ENCODE data around the gene STUB1.
A peak's percentile ranks its signal among the peaks of the same experiment; 100 is the strongest.

STUB1 gene

DNA sequence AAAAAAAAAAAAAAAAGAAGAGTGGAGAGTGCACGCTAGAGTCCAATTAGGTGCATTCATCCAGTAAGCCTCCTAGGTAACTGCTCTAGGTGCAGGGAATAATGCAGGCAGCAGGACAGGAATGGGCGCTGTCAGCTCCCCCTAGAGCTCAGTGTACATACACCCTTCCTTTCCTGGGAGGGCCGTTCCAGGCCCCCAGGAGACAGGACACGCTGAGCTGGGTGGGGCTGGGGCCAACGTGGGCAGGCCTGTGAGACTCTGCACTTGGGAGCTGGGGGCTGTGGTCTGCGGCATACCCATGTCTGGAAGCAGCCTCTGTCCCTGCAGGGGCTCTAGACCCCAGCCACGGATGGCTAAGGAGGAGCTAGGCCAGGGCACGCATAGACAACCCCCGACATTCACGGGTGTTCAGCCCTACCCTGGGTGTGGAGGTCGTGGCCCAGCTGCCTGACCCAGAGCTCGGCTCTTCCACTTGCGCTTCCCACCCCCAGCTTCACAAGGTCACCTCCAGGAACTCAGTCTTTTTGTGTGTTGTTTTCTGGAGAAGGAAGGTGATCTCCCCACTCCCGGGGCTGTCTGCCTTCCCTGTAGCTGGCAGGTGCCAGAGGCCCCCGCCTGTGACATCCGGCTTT lies 39.7 kb downstream of the STUB1 start:
- TF ChIP-seq, protein P1, sequence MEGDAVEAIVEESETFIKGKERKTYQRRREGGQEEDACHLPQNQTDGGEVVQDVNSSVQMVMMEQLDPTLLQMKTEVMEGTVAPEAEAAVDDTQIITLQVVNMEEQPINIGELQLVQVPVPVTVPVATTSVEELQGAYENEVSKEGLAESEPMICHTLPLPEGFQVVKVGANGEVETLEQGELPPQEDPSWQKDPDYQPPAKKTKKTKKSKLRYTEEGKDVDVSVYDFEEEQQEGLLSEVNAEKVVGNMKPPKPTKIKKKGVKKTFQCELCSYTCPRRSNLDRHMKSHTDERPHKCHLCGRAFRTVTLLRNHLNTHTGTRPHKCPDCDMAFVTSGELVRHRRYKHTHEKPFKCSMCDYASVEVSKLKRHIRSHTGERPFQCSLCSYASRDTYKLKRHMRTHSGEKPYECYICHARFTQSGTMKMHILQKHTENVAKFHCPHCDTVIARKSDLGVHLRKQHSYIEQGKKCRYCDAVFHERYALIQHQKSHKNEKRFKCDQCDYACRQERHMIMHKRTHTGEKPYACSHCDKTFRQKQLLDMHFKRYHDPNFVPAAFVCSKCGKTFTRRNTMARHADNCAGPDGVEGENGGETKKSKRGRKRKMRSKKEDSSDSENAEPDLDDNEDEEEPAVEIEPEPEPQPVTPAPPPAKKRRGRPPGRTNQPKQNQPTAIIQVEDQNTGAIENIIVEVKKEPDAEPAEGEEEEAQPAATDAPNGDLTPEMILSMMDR (IDR thresholded peaks at IDR 0.05; ENCODE audit: extremely low read depth, insufficient read depth, missing control alignments), result peak; percentile 28
- no peak for DNase-seq (ENCODE audit: low spot score)
- in situ Hi-C loops (cut with MboI; ENCODE audit: low pct_unique_long_range_greater_than_20kb, low sequenced_read_pairs, unreplicated experiment), result no loop called here

DNA sequence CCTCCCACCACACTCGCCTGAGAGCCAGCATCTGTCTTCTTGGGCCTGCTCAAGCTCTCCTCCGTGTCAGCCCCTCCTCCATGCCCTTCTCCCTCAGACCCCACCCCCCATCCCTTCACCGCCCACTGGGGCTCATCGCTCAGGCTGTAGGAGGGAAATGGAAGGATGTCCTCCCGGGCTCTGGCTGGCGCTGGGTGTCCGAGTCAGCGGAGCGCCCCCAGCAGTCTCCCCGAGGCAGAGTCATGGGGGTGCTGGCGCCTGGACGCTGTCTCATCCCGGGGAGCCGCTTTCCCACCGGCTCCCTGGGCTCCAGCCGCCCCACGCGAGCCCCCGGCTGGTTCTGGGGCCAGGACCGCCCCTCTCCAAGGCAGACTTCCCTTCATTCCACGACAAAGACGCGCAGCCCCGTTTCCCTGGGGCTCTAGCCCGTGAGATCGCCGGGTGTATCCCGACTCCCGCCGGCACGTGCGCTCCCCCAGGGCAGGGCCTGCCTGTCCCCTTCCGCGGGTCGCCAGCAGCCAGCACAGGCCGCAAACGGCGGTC lies 40.3 kb downstream of the STUB1 start:
- in situ Hi-C loops (cut with MboI; ENCODE audit: low pct_unique_long_range_greater_than_20kb, low sequenced_read_pairs, unreplicated experiment), result no loop called here
- TF ChIP-seq, protein P1 (IDR thresholded peaks at IDR 0.05; ENCODE audit: extremely low read depth, insufficient read depth, missing control alignments), result peak; percentile 43
- DNase-seq (ENCODE audit: low spot score), result peak; percentile 82

DNA sequence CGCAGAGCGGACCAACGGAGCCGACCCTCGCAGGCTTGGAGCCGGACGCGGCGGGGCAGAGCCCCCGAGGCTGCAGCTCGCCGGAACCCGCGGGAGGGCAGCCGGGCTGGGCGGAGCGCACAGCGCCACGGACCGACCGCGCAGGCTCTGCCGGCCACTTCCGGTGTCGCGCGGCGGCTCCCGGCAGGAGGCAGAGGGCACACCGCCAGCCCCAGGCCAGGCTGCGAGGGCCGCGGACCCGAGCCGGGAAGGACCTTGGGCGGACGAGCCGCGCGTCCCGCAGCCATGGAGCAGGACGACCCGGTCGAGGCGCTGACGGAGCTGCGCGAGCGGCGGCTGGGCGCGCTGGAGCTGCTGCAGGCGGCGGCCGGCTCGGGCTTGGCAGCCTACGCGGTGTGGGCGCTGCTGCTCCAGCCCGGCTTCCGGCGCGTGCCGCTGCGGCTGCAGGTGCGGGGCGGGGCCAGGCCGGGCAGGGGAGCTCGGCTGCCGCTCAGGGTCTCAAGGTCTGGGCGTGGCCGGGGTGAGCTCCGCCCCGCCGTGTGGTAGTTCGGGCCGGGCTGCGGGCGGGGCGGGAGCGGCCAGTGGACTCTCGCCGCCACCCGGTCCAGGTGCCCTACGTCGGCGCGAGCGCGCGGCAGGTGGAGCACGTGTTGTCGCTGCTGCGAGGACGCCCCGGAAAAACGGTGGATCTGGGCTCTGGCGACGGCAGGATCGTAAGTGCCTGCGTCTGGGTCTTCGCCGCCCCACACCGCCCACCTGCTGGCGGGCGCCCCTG lies 41.0 kb downstream of the STUB1 start, which contains the start of gene ANTKMT:
ANTKMT (plus strand) TSS at position 157 of the 775 bp plus-strand sequence; CDS start at position 286, 129 bp downstream.
- TF ChIP-seq, protein P1 (IDR thresholded peaks at IDR 0.05; ENCODE audit: extremely low read depth, insufficient read depth, missing control alignments), result peak; percentile 4
- DNase-seq (ENCODE audit: low spot score), result peak; percentile 98
- in situ Hi-C loops (cut with MboI; ENCODE audit: low pct_unique_long_range_greater_than_20kb, low sequenced_read_pairs, unreplicated experiment), result no loop called here

DNA sequence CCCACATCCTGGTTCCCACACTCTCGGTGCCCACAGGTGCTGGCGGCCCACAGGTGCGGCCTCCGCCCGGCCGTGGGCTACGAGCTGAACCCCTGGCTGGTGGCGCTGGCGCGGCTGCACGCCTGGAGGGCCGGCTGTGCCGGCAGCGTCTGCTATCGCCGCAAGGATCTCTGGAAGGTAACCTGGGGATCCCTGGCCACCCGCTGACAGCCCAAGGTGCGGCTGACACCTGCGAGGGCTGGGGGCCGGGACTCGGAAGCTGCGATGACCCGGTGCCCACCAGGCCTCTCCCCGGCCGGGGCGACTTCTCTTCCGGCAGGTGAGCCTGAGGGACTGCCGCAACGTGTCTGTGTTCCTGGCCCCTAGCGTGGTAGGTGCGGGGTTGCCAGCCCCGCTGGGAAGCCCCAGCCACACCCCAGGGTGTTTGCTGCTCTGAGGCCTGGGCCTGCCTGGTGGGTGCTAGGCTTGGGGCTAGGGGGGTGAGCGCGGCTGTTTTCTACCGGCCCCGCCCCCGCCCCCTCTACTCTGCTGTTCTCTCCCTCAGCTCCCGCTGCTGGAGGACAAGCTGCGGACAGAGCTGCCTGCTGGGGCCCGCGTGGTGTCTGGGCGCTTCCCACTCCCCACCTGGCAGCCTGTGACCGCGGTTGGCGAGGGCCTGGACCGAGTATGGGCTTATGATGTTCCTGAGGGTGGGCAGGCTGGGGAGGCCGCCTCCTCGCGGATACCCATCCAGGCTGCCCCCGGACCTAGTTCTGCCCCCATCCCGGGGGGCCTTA lies 41.7 kb downstream of the STUB1 start:
- no peak for DNase-seq (ENCODE audit: low spot score)
- TF ChIP-seq, protein P1 (IDR thresholded peaks at IDR 0.05; ENCODE audit: extremely low read depth, insufficient read depth, missing control alignments), result no peak
- in situ Hi-C loops (cut with MboI; ENCODE audit: low pct_unique_long_range_greater_than_20kb, low sequenced_read_pairs, unreplicated experiment), result no loop called here

DNA sequence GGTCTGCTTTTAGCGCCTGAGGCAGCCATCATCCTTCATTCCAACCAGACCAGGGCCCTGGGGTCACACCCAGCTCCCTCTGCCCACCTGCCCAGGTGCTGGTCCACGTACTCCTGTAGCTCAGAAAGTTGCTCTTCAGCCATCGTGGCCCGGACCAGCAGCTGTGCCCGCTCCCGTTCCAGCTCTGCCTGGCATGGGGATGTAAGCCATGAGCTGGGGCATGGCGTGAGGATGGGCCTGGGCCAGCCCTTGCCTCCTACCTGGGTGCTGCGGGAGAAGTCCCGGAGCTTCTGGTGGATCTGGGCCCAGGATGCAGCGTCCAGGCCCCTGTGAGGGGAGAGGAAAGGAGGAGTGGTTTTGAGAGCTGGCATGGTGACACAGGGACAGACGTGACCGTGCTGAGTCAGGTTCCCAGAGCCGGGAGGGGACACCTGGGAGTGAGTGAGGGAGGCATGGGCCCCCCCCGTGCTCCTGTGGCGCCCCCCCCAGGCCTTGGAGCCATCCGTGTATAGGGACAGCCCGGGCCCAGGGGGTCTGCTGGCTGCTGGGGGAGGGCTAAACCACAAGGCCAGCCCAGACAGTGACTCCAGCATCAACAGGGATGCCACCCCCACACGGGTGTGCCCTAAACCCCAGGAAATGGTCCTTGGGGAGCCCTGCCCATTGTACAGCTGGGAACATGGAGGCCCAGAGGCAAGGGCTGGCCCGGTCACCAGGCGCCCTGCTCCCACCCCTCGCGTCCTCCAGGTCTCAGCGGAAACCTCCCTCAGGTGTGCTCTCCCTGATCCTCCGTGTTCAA lies 42.8 kb downstream of the STUB1 start:
- TF ChIP-seq, protein P1 (IDR thresholded peaks at IDR 0.05; ENCODE audit: extremely low read depth, insufficient read depth, missing control alignments), result no peak
- in situ Hi-C loops (cut with MboI; ENCODE audit: low pct_unique_long_range_greater_than_20kb, low sequenced_read_pairs, unreplicated experiment), result no loop called here
- no peak for DNase-seq (ENCODE audit: low spot score)
